NCI-H146 (cell line): ENCODE results near the gene SEPTIN10.
"Not testable (repeated sequence)": the region's sequence is repeated elsewhere in the genome, so short reads cannot be mapped to it uniquely, and the experiment has no call there.

Experiments
- DNase-seq: peaks from one replicate; lab custom pipeline; 2025; lab: John Stamatoyannopoulos, UW

Gene SEPTIN10

GRCh38 chr2:109545828-109546713, 67.7 kb downstream of the SEPTIN10 start:
- no peak for DNase-seq

- no peak for DNase-seq
Observed at GRCh38 chr2:109542384-109542783, 71.4 kb downstream of the SEPTIN10 start.

DNA sequence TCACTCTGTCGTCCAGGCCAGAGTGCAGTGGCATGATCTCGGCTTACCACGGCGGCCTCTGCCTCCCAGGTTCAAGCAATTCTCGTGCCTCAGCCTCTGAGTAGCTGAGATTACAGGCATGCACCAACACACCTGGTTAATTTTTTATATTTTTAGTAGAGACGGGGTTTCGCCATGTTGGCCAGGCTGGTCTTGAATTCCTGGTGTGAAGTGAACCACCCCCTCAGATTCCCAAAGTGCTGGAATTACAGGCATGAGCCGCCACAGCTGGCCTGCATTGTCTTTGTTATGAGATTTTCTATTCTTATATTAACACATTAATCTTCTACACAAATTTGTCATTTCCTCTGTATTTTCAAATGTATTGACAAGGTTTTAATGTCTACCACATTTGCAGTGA, 75.2 kb downstream of the SEPTIN10 start:
- no peak for DNase-seq

- DNase-seq = no peak
Observed at GRCh38 chr2:109537565-109538222, 76.1 kb downstream of the SEPTIN10 start.

- not testable (repeated sequence) for DNase-seq
Observed at GRCh38 chr2:109536556-109536955, 77.2 kb downstream of the SEPTIN10 start.

GRCh38 chr2:109535217-109535946, 78.4 kb downstream of the SEPTIN10 start:
- no peak for DNase-seq

DNA sequence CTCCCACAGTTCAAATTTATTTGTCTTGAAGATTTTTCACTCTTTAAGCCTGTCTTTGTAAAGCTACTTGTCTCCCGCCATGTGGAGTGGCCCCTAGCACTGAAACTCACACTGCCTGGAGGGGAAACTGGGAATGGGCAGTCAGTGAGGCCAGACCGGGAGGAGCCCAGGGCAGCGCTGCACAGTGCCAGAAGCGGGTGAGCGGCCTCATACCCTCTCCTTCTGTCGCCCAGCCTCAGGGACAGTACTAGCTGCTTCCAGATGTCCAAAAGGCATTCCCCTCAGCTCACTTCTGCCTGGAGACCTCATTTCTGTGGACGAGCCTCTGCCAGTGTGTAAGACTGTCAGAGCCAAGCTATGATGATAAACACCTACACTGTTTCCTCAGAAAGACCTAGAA, 79.9 kb downstream of the SEPTIN10 start:
- no peak for DNase-seq

- DNase-seq = no peak
Observed at GRCh38 chr2:109532728-109533076, 81.1 kb downstream of the SEPTIN10 start.

- DNase-seq = no peak
Observed at GRCh38 chr2:109531896-109532727, 81.7 kb downstream of the SEPTIN10 start.

GRCh38 chr2:109531221-109531620, 82.5 kb downstream of the SEPTIN10 start:
- DNase-seq = no peak

GRCh38 chr2:109530712-109531111, 83.1 kb downstream of the SEPTIN10 start:
- DNase-seq = no peak

- DNase-seq = no peak
Observed at GRCh38 chr2:109529532-109530449, 84.0 kb downstream of the SEPTIN10 start.

- DNase-seq = no peak
Observed at GRCh38 chr2:109528811-109529501, 84.8 kb downstream of the SEPTIN10 start.

DNA sequence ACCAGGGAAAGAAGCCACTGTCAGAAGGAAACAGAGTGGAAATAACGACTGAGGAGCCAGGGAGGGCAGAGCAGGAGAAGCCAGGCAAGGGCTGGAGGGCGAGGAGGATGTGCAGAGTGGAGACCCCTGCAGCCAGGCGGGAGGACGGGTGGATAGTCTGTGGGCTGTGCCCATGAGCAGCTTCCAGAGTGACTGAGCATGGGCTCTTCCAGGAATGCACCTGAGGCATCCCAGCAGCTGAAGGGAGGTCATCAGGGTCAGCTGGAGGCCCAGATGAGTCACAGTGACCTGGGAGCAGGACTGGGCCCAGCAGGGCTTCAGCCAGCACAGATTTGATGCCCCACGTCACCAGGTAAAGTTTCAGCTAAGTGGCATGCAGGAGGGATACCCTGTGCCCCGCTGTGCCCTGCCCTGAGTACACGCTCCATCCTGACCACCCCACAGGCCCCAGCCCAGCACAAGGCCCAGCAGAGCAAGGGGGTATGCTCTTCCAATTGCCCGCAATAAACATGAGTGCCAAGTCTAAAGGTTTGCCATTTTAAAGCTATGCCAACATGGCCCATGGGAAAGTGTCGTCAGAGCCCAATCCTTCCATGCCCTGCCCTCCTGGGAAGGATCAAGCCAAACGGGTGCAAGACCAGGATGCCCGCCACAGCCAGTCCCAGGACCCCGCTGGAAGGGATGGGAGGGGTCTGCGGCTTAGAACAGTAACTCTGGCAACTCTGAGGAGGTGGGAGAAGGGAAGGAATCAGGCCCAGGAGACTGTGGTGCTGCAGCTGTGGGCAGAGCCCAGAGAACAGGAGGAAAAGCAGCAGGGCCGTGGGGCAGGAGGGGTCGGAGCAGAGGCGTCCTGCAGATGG, 85.7 kb downstream of the SEPTIN10 start:
- no peak for DNase-seq

- DNase-seq = no peak
Observed at GRCh38 chr2:109527079-109527478, 86.7 kb downstream of the SEPTIN10 start.

GRCh38 chr2:109526442-109526970, 87.3 kb downstream of the SEPTIN10 start:
- no peak for DNase-seq

- DNase-seq = no peak
Observed at GRCh38 chr2:109525836-109526235, 87.9 kb downstream of the SEPTIN10 start.

- DNase-seq = no peak
Observed at GRCh38 chr2:109523536-109524361, 90.0 kb downstream of the SEPTIN10 start.
